H7 (cell line): ENCODE measurements around the gene S100A10. TPM values are rescaled to one million over a fixed set of nuclear protein-coding genes. Genes with fewer than 3 reads are reported as not detected.

Experiments
- DNase-seq: peaks from one replicate; pipeline ENCODE4 v3.0.0; 2012
- H3K27me3 ChIP-seq: 2 replicates; pipeline ENCODE4 v1.6.0; 2011; ENCODE audit warnings: mild to moderate bottlenecking, low read length; ENCODE audit not compliant: control insufficient read depth, insufficient read depth
- H3K36me3 ChIP-seq: replicated peaks from 2 replicates; pipeline ENCODE4 v1.5.1; 2011; ENCODE audit warnings: low read length; ENCODE audit not compliant: control insufficient read depth, insufficient read depth
- H3K4me3 ChIP-seq: 2 replicates; pipeline ENCODE4 v1.5.1; 2011; ENCODE audit warnings: low read depth, mild to moderate bottlenecking, control low read depth, low read length, moderate library complexity; ENCODE audit not compliant: insufficient read depth
- total RNA-seq: library from RNA; depleted of rRNA; stranded (reverse); fragments of >200 nt; shearing (Covaris generic); gene quantifications from 2 replicates; pipeline ENCODE4 v1.2.3, GENCODE V29; 2014

S100A10 gene
- total RNA-seq, 1 experiment from 2014 or later: 116 TPM

DNA sequence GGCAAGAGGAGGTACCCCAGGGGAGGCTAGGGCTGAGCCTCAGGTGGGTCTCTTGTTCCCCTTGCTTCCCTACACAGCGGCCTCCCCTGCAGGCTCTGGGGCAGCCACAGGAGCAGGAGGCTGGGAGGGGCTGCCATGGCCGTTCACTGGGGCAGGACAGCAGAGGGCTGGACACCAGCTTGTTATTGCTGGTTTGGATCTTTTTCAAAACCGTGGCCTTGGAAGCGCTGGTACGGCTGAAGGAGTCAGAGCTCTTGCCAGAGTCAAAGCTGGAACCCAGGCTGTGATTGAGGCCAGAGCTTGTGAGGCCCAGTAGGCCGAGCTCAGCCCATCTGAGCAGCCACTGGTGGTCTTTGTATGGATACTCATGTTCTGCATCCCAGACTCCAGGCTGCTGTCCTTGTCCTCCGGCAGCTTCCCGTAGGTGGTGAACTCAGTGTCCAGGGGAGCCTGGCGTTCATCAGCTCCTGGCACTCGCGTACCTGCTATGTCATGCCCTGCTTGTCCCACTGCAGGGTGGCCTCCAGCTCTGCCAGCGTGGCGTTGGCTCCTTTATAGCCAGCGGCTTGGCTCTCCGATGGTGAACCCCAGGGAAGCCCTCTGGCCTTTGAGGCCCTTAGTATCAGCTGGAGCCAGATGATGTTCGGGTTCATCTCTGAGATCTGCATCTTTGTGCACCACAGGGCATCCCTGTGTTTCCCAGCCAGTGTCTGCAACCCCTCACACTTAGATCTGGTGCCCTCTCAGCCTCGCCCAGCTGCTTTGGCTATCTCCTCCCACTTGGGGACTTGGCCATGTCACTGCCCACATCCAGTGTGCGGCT lies 44.1 kb downstream of the S100A10 start:
- no peak for DNase-seq
- no peaks in the 10 kb centered on the region for H3K36me3 ChIP-seq
- H3K27me3 ChIP-seq: no peaks in the 10 kb centered on the region
- no peak overlapping the region for H3K4me3 ChIP-seq

DNA sequence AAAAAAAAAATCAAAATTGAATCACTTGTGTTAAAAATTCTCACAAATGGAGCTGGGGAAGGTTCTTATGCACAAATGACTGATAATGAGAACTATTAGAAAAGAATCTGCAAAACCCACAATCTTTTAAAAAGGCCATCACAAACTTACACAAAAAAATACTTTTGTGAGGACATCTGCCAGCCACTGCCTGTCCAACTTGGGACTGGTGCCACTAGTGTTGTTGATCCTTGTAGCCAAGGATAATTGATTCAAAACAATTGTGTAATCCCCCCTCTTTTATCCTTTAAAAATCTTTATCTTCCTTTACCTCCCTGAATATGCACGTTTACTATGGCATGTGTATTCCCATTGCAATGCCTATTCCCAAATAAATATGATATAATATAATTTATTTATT lies 45.2 kb downstream of the S100A10 start:
- Histone ChIP-seq H3K27me3 (no peaks in the 10 kb centered on the region), H3K4me3 (no peak overlapping the region), H3K36me3 (no peaks in the 10 kb centered on the region)
- DNase-seq: no peak

DNA sequence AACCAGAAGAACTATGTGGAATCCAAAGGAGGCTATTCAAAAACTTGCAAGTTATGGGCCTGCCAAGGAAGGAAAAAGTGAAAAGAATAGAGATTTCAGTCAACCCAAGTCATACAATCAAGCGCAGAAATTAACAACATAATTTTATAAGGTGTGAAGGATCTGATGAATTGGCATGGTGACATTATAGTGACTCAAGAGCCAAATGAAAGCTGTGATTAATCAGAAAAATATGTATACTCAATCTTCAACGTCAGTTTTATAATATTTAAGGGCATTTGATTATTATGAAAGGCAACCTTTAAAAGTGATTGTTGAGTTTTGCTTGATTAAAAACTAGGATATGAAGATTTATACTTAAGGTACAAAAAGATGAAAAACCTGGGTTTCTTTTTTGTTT lies 46.5 kb downstream of the S100A10 start:
- no peaks in the 10 kb centered on the region for H3K27me3 ChIP-seq
- H3K4me3 ChIP-seq: no peak overlapping the region
- H3K36me3 ChIP-seq: no peaks in the 10 kb centered on the region
- DNase-seq: no peak

- Histone ChIP-seq H3K27me3 (no peaks in the 10 kb centered on the region), H3K36me3 (no peaks in the 10 kb centered on the region), H3K4me3 (no peak overlapping the region)
- DNase-seq: peak; percentile 70
Measured at GRCh38 chr1:151945725-151946722, 47.6 kb downstream of the S100A10 start.

- no peaks in the 10 kb centered on the region for H3K27me3 ChIP-seq
- H3K4me3 ChIP-seq: no peak overlapping the region
- H3K36me3 ChIP-seq: no peaks in the 10 kb centered on the region
- DNase-seq: no peak
Measured at GRCh38 chr1:151944857-151945575, 48.6 kb downstream of the S100A10 start.

DNA sequence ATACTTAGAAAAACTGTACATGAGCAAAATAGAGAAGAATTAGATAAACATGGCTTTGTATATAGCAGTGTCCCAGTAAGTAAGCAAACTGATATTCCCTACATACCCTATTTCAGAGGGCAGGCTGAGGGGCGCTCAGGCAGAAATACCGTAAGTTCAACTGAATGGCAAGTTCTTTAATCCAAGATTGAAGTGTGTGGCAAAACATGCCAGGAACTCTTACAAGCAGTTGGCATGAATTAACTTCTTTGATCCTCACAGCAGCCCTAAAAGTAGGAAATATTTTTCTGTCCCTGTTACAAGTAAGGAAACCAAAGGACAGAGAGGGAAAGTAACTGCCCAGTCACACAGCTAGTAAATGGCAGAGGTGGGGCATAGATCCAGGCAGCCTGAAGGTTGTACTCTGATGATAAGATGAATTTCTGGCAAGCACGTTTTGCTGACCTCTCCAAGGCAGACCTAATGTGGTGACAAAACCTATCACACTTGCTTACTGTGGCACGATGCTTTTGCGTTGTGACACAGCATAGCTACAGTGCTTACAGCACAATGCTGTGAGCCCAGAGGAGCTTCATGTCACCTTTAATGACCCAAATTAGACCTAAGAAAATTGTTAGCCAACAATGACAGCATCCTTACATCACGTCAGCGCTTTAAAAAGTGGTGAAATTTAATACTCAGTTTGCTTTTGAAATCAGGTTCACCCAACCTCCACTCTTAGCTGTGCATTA lies 49.4 kb downstream of the S100A10 start:
- Histone ChIP-seq H3K36me3 (no peaks in the 10 kb centered on the region), H3K27me3 (no peaks in the 10 kb centered on the region), H3K4me3 (no peak overlapping the region)
- DNase-seq: no peak

DNA sequence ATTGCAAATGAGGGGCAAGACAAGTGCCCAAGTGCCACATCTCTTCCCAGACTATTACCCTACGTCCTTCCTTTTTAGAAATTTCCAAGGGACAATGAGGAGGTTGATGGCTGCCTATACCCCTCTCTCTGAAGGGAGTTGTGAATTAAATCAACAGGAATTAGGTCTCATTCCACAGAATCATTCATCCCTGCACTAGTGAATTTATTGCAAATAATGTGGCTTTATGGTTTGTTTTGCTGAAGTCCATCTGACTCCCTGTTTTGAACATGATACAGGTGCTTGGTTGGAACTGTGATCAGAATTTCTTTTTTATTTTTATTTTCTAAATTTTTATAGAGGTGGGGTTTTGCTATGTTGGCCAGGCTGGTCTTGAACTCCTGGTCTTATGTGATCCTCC lies 50.1 kb downstream of the S100A10 start:
- Histone ChIP-seq H3K36me3 (no peaks in the 10 kb centered on the region), H3K27me3 (no peaks in the 10 kb centered on the region), H3K4me3 (no peak overlapping the region)
- DNase-seq: no peak

GRCh38 chr1:151942882-151943281 lies 50.8 kb downstream of the S100A10 start:
- no peak for DNase-seq
- H3K4me3 ChIP-seq: no peak overlapping the region
- no peaks in the 10 kb centered on the region for H3K27me3 ChIP-seq
- H3K36me3 ChIP-seq: no peaks in the 10 kb centered on the region

DNA sequence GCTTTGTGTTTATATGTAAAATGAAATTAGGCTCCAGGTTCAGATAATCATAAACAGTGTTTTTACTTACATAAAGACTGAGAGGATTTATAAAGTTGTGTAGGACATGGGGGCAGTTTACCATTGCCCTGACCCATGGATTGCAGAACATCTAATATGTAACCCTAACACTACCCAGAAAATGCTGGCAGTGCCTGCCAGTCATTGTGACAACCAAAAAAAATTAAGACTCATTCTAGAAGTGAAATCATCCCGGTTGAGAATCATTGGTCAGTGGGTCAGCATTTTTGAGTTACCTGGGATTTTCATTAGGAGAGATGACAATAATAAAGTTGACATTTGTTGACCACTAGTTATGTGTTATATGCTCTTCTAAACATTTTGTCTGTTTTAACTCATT lies 53.1 kb downstream of the S100A10 start:
- Histone ChIP-seq H3K27me3 (no peaks in the 10 kb centered on the region), H3K4me3 (no peak overlapping the region), H3K36me3 (no peaks in the 10 kb centered on the region)
- no peak for DNase-seq

DNA sequence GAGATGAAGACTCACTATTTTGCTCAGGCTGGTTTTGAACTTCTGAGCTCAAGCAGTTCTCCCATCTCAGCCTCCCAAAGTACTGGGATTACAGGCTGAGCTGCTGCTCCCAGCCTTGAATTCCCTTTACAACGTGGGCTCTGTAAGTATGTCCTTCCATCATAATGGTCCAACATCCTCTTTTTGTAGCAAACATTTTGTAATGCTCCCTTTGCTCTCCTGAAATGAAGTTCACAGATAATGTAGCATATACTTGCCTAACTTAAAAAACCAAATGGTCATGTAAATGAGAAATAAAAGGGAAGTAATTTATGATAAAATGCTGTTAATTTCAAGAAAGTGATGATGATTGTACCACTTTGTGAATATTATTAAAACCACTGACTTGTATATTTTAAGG lies 53.9 kb downstream of the S100A10 start:
- Histone ChIP-seq H3K4me3 (no peak overlapping the region), H3K36me3 (no peaks in the 10 kb centered on the region), H3K27me3 (no peaks in the 10 kb centered on the region)
- no peak for DNase-seq

DNA sequence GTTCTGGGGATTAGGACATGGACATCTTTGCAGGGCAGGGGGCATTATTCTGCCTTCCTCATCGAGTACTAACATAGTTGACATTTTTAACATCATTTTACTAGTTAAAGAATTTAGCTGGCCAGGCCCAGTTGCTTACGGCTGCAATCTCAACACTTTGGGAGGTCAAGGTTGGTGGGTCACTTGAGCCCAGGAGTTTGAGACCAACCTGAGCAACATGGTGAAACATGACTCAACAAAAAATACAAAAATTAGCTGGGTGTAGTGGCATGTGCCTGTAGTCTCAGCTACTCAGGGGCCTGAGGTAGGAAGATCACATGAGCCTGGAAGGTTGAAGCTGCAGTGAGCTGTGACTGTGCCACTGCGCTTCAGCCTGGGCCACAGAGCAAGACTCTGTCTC lies 54.5 kb downstream of the S100A10 start:
- H3K36me3 ChIP-seq: no peaks in the 10 kb centered on the region
- H3K4me3 ChIP-seq: no peak overlapping the region
- no peak for DNase-seq

GRCh38 chr1:151936653-151937052 lies 57.0 kb downstream of the S100A10 start:
- no peak overlapping the region for H3K4me3 ChIP-seq
- H3K36me3 ChIP-seq: no peaks in the 10 kb centered on the region
- DNase-seq: peak; percentile 51
- H3K27me3 ChIP-seq: no peaks in the 10 kb centered on the region

More for the DNA sequence above, 54.5 kb downstream of the S100A10 start:
- no peaks in the 10 kb centered on the region for H3K27me3 ChIP-seq

DNA sequence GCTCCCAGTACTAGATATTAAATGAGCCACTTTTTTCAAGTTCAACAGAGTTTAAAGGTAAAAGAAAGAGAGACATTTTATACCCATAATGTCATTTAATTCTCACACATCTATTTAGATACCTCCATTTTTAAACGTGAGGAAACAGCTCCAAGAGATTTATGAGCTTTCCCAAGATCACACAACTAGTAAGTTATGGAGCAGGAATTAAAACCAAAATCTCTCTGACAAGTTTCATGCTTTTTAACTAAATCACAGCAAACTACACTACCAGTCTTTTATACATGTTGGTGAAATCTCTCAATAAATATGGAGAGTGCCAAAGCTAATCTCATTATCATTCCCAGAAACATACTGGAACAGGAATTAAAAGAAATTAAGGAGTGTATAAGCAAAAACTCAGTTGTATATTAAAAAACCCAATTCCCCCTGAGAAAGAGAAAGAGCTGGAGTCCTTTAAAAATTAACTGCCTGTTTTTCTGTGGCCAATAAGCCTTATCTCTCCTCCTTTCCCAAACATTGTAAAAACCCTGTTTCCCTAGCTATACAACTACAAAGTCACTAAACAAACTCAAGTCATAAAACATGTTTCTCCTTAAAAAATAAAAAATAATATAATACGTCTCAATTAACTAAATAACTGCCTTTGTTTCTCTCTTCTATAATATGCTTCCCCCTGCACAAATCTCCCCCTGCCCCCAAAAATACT lies 57.6 kb downstream of the S100A10 start:
- H3K36me3 ChIP-seq: no peaks in the 10 kb centered on the region
- H3K27me3 ChIP-seq: no peaks in the 10 kb centered on the region
- no peak overlapping the region for H3K4me3 ChIP-seq
- no peak for DNase-seq
